Embryonic facial prominence (tissue), 1 donor: ENCODE data around the gene HSH2D.
"Not testable (repeated sequence)": the region's sequence is repeated elsewhere in the genome, so short reads cannot be mapped to it uniquely, and the experiment has no call there.

ENCODE experiments used
- DNase-seq: peaks from one replicate; pipeline ENCODE4 v3.0.0-alpha.2; 2016; ENCODE audit errors: extremely low spot score

The HSH2D gene

DNA sequence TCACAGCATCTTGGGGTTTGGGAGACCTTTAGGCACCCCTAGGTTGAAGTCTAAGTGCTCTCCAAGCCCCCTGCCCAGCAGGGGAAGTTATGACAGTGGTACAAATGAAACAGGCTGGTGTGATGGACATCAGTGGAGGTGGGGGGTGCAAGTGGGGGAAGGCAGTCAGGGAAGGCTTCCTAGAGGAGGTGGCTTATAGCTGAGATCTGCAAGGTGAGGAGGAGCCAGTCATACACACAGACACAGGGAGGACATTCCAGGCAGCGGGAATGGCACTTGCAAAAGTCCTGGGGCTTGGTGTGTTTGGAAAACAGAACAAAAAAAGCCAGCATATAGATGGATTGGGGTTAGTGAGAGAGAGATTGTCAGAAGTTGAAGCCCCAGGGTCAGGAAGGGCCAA, 11.6 kb downstream of the HSH2D start:
- no peak for DNase-seq

DNA sequence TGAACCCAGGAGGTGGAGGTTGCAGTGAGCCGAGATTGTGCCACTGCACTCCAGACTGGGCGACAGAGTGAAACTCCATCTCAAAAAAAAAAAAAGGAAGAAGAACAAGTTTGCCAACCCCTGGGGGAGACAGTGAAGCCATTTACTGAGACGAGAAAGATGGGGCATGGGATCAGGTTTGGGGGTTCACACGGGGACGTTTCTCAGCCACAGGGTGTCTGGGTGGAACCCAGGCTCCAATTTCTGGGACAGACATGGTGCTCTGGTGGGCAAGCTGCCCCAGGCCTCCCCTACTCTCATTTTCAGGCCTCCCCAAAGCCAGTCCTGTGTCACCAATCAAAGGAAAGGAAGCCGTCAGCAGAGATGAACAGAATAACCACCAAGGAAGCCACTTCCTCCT, 13.4 kb downstream of the HSH2D start:
- no peak for DNase-seq

DNA sequence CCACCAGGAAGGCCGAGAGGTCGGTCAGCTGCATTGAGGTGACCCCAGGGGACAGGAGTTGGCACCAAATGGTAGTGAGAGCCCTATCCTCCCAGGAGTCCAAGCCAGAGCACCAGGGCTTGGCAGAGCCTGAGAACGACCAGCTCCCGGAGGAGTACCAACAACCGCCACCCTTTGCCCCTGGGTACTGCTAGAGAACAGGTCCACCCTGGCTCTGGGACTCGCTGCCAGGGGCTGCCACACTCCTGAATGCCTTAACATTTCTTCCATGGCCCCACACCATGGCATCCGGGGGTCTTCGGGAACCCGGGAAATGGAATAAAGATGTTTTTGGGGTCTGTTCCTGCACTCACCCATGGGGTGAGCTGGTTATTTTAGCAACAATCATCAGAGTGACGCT, 14.1 kb downstream of the HSH2D start:
- no peak for DNase-seq

DNA sequence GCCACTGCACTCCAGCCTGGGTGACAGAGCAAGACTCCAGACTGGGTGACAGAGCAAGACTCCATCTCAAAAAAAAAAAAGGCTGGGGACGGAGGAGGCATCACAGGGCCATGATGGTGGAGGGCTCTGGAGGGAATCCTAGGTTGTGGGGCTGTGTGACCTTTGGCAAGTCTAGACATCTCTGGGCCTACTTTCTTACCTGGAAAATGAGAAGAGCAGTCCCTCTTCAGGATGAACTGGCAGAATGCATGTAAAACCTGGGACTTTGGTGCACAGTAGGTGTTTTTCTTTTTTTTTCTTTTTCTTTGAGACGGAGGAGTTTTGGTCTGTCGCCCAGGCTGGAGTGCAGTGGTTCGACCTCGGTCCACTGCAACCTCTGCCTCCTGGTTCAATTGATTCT, 16.2 kb downstream of the HSH2D start:
- DNase-seq, result no peak

DNA sequence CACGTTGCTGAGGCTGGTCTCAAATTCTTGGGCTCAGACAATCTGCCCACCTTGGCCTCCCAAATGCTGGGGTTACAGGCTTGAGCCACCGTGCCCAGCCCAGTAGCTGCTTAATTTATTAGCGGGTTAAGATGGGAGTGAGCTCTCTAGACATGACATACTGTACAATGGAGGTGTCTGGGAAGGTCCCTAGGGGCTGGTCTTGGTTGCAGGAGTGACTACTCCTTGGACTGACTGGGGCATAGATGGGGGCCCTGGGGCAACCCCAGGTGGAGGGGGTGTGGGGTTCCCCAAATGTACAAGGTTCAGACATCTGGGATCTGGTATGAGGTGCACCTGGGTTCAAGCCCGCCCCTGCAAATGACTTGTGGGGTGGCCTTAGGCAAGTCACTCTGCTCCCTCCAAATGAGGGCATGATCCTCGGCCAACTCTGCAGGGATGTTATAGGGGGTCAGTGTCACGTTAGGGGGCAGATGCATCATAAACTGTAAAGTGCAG, 17.0 kb downstream of the HSH2D start:
- no peak for DNase-seq

DNA sequence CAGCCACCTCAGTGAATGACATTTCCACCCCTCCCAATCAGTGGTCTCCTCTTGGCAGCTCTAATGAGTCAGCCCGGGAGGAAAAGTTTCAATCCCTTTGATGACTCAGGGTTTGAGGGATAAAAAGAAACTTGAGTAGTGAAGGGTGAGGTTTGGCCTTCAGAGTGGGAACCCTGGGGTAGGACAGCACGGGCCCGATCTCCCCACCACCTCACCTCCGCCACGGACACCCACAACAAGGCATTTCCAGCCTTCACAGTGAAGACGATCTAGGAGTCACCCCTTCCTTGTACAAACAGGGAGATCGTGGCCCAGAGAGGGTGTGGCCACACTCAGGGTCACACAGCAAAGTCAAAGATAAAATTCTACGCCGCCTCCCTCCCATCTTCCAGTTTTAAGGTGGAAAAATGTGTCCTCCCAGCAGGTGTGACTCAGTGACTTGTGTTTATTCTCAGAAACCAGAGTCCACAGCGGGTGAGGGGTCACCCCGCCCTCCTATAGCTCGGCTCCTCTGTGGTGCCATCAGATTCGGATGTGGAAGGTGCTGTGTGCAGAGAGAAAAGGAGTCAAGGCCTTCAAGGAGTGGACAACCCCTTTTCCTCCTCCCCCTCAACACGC, 17.6 kb downstream of the HSH2D start:
- DNase-seq, result no peak

DNA sequence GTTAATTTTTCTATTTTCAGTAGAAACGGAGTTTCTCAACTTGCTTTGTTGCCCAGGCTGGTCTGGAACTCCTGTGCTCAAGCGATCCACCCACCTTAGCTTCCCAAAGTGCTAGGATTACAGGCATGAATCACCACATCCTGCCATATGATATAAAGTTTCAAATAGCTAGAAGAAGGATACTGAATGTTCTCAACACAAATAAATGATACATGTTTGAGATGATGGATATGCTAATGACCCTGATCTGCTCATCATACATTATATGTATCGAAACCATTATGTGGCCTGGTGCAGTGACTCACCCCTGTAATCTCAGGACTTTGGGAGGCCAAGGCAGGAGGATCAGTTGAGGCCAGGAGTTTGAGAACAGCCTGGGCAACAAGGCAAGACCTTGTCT, 18.4 kb downstream of the HSH2D start:
- no peak for DNase-seq

DNA sequence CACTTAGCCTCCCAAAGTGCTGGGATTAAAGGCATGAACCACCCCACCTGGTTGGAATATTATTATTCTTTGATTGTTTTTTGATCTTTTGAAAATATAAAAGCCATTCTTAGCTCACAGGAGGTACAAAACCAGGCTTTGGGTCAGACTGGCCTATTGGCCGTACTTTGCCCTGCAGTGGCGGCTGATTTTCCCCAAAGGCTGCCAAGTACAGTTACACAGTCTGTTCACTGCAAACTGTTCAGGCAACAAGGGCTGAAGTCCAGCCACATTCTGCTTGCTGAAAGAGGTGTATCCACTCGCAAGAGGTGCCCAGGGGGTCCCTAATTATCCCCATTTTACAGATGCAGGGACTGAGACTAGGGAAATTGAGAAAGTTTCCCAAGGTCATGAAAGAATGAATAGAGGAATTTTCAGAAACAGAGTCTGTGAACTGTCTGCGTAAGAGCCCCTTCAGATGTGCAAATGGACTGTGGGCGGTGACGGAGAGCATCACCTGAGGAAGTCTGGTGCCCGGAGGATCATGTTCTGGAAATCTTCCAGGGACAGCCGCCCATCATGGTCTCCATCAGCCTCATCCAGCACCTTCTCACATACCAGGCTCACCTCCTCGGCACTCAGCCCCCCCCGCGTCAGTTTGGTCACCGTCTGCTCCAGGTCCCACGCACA, 20.9 kb downstream of the HSH2D start:
- DNase-seq, result no peak

DNA sequence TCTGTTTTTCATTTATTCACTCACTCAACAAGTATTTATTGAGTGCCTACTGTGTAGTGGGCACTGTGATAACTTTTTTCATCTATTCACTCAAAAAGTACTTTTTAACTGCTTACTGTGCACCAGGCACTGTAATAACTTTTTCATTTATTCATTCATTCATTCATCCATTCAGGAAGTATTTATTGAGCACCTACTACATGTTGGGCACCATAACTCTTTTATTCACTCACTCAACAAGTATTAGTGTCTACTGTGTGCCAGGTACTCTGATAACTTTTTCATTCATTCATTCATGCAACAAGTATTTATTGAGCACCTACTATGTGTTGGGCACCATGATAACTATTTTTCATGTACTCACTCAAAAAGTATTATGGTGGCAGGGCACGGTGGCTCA, 22.9 kb downstream of the HSH2D start:
- DNase-seq, result no peak

DNA sequence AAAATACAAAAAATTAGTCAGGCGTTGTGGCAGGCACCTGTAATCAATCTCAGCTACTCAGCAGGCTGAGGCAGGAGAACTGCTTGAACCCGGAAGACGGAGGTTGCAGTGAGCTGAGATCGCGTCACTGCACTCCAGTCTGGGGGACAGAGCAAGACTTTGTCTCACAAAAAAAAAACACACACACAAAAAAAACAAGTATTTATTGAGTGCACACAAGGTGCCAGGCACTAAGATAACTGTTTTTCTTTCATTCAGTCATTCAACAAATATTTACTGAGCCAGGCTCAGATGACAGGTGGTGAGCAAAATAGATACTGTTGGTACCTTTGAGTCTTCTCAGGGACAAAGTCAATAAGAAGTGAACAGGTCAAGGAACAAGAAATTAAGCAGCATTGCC, 23.6 kb downstream of the HSH2D start:
- no peak for DNase-seq

DNA sequence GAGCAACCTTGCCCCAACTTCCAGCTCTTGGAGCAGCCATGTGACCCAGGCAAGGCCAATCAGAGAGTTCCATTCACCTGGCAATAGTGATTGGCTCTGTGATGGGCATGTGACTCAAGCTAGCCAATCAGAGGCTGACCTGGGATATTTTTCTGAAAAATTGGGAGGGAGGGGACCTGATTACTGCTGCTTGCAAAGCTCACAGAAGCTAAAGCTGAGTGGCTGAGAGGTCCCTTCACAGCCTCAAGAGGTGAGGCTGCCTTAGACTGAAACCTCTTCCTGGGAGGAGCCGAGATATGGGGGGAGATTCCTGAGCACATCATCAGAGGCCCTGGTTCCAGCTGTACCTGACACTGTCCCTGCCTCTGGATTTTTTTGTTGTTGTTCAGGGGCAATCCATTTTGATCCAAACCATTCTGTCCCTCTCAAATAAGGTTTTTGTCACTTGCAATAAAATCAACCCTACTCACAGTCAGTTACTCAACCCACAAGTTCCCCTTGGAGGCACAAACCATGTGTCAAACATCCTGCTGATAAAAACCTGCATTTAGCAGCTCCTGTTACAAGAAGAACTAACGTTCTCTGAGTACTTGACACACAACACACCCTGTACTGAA, 25.1 kb downstream of the HSH2D start:
- no peak for DNase-seq

DNA sequence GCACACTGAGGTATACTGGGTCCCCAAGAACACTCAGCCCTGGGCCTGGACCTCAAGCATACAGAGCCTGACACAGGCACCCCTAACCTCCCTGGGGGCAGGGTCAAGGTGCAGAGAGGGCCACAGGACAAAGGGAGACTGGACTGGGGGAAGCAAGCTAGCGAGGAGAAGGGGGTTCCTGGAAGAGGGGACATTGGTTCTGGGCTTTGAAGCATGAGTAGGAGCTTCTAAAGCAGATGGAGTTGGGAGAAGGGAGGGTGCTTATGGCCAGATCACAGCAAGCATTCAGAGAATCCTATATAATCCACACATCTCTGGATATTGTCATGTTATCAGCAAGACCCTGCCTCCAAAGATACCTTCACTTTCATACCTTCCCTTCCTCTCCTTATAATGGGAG, 26.6 kb downstream of the HSH2D start:
- DNase-seq, result no peak

DNA sequence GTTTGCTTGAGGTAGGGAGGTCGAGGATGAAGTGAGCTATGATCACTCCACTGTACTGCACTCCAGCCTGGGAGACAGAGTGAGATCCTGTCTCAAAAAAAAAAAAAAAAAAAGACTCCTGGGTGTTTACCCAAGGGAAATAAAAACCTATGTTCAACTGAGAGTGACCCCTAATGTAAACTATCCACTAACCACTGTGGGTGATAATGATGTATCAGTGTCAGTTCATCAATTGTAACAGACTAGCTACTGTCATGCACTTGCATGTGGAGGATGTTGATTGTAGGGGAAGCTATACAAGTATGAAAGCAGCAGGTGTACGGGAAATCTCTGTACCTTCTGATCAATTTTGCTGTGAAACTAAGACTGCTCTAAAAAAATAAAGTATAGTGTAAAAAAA, 32.5 kb downstream of the HSH2D start:
- DNase-seq, result no peak

DNA sequence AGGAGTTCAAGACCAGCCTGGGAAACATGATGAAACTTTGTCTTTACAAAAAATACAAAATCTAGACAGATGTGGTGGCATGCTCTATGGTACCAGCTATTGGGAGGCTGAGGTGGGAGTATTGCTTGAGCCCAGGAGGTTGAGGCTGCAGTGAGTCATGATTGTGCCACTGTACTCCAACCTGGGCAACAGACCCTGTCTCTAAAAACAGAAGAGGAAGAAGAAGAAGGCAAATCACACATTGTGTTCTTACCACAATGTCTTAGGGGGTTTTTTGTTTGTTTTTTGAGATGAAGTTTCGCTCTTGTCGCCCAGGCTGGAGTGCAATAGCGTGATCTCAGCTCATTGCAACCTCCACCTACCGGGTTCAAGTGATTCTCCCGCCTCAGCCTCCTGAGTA, 35.4 kb downstream of the HSH2D start:
- DNase-seq, result not testable (repeated sequence)

DNA sequence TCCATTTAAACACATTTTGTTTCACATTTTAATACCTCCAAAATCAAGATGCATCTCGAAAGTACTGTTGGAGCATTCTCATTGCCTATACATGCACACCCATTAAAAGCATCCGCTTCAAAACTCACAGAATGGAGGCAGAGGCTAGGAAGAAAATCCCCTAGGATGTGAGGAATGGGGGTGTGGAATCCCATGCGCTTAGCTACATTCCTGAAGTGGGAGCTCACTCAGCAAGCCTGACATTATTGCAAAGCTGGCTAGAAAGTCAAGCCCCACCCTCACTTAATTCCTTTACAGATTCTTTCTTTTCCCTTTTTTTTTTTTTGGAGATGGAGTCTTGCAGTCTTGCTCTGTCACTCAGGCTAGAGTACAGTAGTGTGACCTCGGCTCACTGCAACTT, 37.1 kb downstream of the HSH2D start:
- DNase-seq, result no peak

DNA sequence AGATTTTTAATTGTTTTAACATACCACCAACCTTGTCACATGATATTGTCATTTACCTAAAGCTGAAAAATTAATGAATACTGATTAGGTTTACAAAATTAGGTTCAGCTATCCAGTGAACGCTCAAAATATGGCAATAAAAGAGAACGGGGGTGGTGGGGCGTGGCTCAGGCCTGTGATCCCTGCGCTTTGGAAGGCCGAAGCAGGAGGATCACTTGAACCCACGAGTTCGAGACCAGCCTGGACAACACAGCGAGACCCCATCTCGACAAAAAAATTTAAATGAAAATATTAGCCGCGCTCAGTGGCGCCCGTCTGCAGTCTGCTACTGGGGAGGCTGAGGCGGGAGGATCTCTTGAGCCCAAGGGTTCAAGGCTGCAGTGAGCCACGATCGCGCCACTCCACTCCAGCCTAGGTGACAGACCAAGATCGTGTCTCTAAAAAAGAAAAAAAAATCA, 41.2 kb downstream of the HSH2D start:
- no peak for DNase-seq

DNA sequence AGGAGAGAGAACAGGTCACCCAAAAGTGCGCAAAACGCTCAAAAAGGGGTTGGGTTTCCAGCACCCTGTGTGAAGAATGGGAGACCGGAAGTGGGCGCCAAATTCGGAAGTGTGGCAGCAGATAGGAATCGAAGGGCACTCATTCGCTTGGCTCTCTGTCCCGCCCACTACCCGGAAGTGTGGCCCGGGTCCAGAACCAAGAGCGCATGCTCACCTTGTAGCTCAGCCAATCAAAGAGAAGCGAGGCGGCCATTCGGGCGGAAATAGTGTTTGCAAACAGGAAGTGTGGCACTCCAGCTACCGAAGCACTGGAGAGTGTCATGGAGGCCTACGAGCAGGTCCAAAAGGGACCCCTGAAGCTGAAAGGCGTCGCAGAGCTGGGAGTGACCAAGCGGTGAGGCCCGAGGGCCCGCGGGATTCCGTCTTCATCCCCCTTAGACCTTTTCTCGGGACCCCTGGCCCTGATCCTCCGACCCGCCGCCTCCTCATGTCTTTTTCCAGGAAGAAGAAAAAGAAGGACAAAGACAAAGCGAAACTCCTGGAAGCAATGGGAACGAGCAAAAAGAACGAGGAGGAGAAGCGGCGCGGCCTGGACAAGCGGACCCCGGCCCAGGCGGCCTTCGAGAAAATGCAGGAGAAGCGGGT, 41.8 kb downstream of the HSH2D start, which contains the start of gene FAM32A:
Gene FAM32A, plus strand, starts transcription at position 288 of the 645 bp plus-strand sequence. Its CDS starts 33 bp downstream, at position 321.
- DNase-seq, result peak; percentile 97

DNA sequence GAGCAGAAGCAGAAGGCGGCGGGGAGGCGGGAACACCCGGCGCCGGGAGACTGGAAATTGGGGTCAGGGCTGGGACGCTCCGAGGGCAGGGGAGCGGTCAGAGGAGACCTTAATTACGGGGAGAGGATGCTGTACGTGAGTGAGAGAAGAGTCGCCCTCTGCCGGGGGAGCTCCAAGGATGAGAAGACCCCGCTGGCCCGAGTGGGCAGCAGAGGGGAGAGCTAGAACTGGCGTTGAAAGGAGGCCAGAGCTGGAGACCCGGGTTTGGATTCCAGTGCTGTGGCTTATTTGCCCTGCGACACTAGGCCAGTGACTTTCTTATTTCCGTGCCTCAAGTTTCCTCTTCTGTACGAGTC, 42.3 kb downstream of the HSH2D start:
- no peak for DNase-seq

DNA sequence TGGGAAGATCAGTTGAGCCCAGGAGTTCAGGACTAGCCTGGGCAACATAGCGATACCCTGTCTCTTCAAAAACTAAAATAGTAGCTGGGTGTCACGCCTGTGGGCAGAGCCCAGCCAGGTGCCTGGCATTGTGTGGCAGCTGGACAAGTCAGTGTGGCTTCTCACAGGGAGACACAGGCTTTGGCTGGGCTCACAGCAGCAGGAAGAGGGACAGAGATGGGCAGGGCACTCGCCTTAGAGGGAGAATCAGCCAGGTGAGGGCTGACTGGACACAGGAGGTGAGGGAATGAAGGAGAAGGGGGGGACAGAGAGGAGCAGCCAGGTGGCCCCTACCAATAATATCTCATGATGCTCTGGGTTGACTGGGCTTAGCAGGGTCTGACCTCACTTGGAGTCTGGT, 45.0 kb downstream of the HSH2D start:
- no peak for DNase-seq

DNA sequence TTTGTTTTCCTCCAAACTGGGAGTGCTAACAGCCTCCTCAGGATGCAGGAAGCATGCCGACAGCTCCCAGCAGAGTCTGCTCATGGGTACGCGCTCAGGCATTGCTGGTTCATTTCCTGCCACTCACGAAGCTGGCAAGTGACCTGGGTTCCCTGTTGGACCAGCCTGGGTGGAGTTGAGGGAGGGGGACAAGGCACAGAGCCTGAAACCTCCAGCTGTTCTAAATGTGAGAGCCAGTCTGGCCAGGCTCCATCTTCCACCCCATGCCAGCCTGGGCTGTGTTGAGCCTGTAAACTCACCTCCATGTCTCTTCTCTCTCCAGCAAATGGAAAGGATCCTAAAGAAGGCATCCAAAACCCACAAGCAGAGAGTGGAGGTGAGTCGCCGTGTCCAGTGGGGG, 46.7 kb downstream of the HSH2D start:
- DNase-seq, result no peak

DNA sequence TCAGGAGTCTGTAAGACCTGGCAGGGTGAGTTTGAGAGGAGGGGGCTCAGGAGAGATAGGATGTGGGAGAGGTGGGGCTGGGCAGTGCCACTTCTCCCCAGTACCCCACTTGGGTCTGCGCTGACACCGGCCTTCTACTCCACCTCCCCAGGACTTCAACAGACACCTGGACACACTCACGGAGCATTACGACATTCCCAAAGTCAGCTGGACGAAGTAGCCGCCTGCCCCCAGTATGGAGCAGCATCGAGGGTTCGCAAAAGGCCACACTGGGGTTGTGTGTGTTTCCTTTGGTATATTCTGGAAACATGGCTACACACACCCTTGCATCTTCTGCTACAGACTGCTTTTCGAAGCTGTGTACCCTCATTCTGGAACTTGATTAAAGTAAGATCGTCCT, 47.3 kb downstream of the HSH2D start:
- DNase-seq, result no peak

DNA sequence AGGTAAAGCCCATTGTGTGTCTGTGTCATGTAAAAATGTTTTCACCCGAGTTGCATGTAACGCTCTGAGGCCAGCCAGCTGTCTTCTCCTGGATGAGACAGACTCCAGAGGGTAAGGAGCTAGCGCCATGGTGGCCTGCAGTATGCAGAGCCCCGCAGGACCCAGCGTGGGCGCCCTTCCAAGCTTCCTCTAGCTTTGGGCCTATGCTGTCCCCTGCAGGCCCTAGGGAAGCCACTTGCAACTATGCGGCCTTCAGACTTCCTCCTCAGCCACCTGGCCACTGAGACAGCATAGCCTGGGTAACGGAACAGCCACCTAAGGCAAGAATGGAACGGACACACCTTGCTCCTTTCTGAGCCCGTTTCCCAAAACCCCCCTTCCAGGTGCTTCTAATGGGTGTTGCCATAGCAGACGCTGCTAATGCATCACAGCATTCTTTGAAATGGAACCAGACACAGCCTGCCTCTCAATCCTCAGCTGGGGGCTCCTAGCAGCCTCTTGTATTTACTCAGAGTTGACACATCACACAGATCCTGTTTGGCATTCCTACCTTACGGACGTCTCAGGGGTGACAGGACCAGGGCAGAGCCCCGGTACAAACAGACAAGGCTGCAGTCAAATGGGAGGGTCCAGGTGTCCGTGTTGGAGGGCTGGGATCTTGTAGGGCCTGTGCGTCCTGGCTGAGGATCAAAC, 47.9 kb downstream of the HSH2D start:
- no peak for DNase-seq
